ENCODE data around the gene CACNG8.
"Not testable (repeated sequence)": the region's sequence is repeated elsewhere in the genome, so short reads cannot be mapped to it uniquely, and the experiment has no call there.

The CACNG8 gene

GRCh38 chr19:53962887-53963431 is at the start of gene CACNG8:
Gene CACNG8, plus strand, starts transcription at chr19:53962937.
- DNase-seq (ENCODE audit: low spot score), result no peak

DNA sequence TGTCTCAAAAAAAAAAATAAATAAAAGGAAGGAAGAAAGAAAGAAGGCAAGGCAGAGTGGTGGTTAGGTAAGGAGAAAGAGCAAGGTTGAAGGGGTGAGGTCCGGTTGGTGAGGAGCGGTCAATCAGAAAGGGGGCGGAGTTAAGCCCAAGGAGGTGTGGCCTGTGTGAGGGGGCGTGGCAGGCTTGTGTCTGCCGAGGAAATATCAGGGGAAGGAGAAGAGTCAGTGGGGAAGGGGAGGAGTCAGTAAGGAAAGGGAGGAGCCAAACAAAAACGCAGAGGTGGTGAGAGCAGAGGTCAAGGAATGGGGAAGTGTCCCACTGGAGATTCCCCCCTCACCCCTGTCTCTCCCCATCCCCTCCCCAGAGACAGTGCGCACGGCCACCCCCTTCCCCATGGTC is 47.7 kb upstream of the CACNG8 start:
- no peak for DNase-seq (ENCODE audit: low spot score)

- DNase-seq (ENCODE audit: low spot score), result no peak
Measured at GRCh38 chr19:53916004-53916403, 46.7 kb upstream of the CACNG8 start.

DNA sequence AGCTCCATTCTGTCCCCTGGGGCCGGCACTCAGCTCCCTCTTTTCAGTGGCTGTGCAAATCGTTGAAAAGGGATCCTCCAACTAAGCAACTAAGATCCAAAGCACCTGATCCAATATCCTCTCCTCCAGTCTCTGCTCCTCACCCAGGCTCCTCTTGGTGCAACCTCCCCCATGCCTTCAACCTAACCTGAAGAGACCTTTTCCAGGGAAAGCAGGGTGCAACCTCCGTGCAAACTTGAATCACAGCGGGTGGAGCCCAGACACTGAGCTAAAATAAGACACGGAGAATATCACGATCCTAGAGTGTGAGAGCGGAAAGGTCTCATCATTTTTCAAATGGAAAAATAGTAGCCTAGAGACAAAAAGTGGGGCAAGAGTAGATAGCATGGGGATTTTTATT is 45.4 kb upstream of the CACNG8 start:
- no peak for DNase-seq (ENCODE audit: low spot score)

DNA sequence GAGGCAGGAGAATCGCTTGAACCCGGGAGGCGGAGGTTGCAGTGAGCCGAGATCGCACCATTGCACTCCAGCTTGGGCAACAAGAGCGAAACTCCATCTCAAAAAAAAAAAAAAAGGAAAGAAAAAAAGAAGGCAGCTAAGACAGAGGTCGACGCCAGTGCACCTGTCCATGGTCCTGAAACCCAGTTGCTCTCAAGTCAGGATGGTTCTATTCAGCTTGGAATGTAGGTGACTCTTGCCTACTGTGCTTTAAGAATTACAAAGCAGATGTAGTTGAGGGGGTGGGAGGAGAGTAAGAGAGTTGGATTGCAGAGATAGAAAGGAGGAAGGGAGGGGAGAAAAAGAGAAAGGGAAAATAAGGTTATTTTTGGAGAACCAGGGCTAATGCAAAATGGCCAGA is 35.0 kb upstream of the CACNG8 start:
- no peak for DNase-seq (ENCODE audit: low spot score)

DNA sequence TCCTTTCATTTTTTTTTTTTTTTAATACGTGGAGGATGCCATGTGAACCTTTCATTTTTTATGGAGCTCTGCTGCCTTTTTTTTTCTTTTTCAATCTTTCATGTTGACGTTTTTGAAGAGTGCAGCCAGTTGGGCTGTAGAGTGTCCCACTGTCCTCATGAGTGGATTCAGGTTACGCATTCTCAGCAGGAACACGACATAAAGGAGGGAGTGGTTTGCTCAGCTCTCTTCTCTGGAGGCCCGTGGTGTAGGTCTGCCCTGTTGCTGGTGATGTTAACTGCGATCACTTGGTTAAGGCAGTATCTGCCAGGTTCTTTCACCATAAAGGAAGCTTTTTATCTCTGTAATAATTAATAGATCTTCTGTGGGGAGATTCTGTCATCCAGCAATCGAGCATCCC is 26.7 kb upstream of the CACNG8 start:
- DNase-seq (ENCODE audit: low spot score), result no peak

DNA sequence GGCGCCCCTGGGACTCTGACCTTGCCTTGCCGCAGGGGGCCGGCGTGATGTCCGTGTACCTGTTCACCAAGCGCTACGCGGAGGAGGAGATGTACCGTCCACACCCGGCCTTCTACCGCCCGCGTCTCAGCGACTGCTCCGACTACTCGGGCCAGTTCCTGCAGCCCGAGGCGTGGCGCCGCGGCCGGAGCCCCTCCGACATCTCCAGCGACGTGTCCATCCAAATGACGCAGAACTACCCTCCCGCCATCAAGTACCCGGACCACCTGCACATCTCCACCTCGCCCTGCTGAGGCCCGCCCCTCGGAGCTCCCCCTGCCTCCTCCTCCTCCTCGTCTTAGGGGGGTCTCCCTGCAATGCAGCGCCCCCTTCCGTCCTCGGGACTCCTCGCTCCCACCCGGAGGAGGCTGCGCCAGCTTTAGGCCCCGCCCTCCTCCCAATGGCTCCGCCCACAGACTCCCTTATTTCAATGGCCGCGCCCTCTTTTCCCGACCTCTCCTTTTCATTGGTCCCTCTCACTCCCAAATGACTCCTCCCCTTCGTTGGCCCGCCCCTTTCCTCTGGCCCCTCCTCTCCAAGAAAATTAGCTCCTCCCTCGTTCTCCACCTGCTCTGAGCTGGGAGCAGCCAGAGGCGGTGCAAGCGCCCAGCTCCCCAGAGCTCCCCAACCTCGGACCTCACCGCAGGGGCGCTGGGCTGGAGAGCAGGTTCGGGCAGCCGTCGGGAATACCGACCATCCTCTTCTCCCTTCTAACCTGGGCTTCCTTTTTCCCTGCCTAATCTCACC is 20.5 kb upstream of the CACNG8 start:
- DNase-seq (ENCODE audit: low spot score), result no peak

DNA sequence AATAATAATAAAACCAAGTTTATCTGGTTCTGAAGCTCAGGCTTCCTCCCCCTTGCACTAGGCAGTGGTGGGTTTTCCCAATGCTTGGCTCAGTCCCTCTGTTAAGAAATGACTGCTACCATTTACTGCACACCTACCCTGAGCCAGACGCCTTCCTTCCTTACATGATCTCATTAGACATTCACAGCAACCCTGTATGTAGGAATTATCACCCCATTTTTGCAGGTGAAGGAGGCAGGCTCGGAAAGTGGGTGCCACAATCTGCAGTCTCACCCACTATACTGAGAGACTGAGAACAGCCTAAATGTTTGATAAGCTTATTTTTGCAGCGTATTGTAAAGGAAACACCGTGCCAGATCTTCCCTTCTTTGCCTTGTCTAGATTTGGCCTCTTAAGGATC is 18.3 kb upstream of the CACNG8 start:
- no peak for DNase-seq (ENCODE audit: low spot score)

DNA sequence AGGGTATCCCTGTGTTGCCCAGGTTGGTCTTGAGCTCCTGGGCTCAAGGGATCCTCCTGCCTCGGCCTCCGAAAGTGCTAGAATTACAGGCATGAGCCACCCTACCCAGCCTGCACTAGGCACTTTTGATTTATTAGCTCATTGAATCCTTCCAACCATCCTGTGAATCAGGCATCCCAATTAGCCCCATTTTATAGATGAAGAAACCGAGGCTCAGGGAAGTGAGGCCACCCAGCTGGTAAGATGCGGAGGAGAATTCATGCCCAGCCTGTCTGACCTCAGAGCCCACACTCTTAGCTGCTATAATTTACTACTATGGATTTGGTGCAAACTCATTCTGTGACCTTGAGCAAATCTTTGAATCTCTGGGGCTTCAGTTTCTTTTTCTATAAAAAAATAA is 17.8 kb upstream of the CACNG8 start:
- no peak for DNase-seq (ENCODE audit: low spot score)

- no peak for DNase-seq (ENCODE audit: low spot score)
Measured at GRCh38 chr19:53945441-53945840, 17.3 kb upstream of the CACNG8 start.

GRCh38 chr19:53945998-53946397 is 16.7 kb upstream of the CACNG8 start:
- no peak for DNase-seq (ENCODE audit: low spot score)

GRCh38 chr19:53947624-53948023 is 15.1 kb upstream of the CACNG8 start:
- DNase-seq (ENCODE audit: low spot score), result no peak

DNA sequence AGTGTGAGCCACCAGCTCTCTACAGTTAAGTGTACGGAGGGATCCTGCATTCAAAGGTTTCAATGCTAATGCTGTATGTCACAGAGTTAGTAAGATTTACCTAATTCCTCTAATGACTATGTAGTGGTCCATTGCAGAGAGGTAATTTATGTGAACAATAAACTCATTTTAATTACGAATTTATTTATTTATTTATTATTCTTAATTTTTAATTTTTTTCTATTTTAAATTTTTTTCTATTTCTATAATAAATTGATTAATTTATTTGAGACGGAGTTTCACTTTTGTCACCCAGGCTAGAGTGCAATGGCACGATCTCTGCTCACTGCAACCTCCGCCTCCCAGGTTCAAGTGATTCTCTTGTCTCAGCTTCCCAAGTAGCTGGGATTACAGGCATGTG is 14.1 kb upstream of the CACNG8 start:
- DNase-seq (ENCODE audit: low spot score), result not testable (repeated sequence)

DNA sequence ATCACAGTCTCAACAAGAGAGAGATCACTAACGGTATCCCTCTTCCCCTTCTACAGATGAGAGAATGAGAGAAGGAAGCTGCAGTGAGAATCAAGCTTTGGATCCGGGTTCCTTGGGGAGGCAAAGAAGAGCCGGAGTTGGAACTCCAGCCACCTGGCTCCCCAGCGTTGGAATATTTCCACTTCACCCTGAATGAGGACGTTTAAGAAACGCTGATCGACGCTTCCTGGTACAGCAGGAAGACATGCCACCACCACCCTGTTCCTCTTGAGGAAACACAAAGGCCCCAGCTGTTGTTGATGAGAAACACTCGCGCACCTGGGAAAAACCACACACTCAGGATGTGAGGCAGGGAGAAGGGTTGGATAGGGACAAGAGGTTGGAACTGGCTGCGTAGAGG is 11.3 kb upstream of the CACNG8 start:
- DNase-seq (ENCODE audit: low spot score), result no peak

DNA sequence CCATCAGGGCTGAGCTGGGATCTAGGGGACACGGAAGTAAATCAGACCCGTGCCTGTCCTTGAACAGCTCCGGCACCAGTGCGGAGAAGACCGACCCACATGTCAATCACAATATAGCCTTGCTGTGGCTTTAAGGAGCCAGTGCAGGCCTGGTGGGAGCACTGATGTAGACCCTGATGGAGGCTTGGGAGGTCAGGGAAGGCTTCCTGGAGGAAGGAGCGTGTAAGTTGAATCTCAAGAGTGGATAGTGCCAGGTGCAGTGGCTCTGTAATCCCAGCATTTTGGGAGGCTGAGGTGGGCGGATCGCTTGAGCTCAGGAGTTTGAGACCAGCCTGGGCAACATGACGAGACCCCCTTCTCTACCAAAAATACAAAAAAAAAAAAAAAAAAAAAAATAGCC is 10.8 kb upstream of the CACNG8 start:
- DNase-seq (ENCODE audit: low spot score), result no peak

DNA sequence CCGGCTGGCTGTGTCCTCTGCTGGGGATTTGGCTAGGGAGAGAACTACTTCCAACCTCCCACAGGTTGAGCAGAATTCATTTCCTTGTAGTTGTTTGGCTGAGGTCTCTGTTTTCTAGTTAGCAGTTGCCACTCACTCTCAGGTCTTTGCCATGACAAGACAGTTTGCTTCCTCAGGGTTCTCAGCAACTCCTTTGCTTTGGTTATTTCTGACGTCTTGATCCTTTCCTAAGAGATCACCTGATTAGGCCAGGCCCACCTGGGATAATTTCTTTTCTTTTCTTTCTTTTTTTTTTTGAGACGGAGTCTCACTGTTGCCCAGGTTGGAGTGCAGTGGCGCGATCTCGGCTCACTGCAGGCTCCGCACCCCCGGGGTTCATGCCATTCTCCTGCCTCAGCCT is 9.4 kb upstream of the CACNG8 start:
- DNase-seq (ENCODE audit: low spot score), result no peak

GRCh38 chr19:53957448-53958167 is 5.1 kb upstream of the CACNG8 start:
- DNase-seq (ENCODE audit: low spot score), result no peak

DNA sequence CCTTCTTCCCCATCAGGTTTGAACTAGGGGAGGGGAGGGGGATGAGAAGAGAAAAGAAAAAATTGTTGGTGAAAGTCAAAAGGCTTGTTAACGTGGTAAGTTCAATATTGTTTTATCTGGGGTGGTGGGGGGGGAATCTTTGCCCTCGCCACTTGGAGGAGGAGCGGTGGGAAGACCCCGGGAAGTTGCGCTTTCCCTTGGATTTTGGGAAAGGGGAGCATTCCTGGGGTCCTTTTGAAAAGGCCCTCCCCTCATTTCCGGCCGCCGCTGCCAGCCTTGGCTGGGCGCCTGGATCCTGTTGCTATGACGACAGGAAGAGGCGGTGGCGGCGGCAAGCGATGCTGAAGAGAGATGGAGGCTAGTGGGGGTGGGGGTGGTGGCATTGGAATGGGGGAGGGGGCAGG is 4.6 kb upstream of the CACNG8 start:
- DNase-seq (ENCODE audit: low spot score), result peak; percentile 5

DNA sequence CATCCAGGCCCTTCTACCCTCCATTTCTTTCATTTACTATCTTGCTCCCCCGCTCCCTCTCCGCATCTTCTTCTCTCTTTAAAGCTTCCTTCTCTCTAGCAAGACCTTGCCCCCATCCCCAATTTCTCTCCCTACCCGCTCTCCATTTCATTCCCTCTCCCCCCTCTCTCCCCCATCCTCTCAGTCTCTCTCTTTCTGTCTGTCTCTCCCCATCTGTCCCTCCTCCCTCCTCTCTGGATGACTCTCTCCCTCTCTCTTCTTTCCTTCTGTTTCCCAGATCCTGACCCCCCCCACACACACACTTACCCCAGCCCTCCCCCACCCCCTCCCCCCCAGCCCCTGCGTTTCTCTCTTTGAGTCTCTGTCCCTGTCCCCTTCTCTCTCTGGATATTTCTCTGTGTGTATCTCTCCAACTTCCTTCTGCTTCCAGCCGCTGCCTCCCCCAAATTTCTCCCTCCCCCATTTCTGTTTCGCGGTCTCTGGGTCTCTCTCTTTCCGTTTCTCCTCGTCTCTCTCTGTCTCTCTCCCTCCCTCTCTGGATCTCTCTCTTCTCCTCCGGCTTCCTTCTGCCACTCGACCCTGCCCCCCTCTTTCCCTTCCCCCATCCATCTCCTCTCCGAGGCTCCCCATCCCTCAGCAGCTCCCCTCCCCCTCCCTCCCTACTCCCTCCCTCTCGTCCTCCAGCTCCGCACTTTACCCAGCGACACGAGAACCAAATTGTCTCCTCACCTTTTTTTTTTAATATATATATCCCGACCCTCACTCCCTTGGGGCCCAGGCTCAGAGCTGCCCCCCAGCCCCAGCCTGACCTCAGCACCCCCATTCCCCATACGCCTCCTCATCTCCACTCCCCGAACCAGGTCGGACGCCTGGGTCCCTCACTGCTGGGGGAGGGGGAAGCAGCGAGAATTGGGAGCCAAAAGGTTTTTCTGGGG is 3.6 kb upstream of the CACNG8 start:
- no peak for DNase-seq (ENCODE audit: low spot score)

- no peak for DNase-seq (ENCODE audit: low spot score)
Measured at GRCh38 chr19:53960187-53960586, 2.5 kb upstream of the CACNG8 start.

DNA sequence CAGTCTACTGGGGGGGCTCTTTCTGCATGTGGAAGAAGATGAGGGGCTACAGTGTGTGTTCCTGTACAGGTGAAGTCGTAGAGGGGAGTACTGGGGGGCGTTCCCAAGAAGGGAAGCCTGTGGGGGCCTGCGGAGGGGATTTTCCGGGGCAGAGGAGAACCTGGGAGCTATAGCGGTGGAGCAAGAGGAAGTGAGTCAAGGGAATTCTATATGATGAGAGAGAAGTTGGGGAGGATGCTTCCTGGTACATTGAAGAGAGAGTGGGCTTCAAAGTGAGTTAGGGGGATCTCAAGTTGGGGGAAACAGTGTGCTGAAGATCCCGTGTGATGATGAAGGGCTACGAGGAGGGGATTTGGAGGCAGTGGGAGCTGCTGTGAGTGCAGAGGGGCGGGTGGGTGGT is 1.9 kb upstream of the CACNG8 start:
- DNase-seq (ENCODE audit: low spot score), result no peak

All from left forelimb (tissue), 1 donor.